Activated T-helper 9 cell treated with anti-CD3 and anti-CD28 coated beads, Interleukin-2, amount 50 U/mL, for 16 hours (primary cell): ENCODE results near the gene ADPRH.
"Not testable (repeated sequence)": the region's sequence is repeated elsewhere in the genome, so short reads cannot be mapped to it uniquely, and the experiment has no call there.

Source experiments
- DNase-seq: peaks from one replicate; pipeline ENCODE4 v3.0.0-alpha.2; 2020; ENCODE audit warnings: low read depth

ADPRH gene

GRCh38 chr3:119579366-119580066, at the start of gene ADPRH:
ADPRH (plus strand) TSS chr3:119579492; CDS start chr3:119582170, 2,678 bp downstream.
- peak; percentile 39 for DNase-seq

- no peak for DNase-seq
These were observed 49.4 kb upstream of the ADPRH start for GRCh38 chr3:119529883-119530282.

- DNase-seq = no peak
These were observed 48.8 kb upstream of the ADPRH start for GRCh38 chr3:119530456-119530855.

GRCh38 chr3:119531151-119531550, 48.1 kb upstream of the ADPRH start:
- no peak for DNase-seq

- no peak for DNase-seq
These were observed 45.0 kb upstream of the ADPRH start for GRCh38 chr3:119534296-119534695.

GRCh38 chr3:119536757-119537156, 42.5 kb upstream of the ADPRH start:
- no peak for DNase-seq

- no peak for DNase-seq
These were observed 40.5 kb upstream of the ADPRH start for GRCh38 chr3:119538772-119539171.

- DNase-seq = no peak
These were observed 37.7 kb upstream of the ADPRH start for GRCh38 chr3:119541547-119541946.

GRCh38 chr3:119542168-119542767, 37.0 kb upstream of the ADPRH start:
- DNase-seq = no peak

GRCh38 chr3:119543147-119543546, 36.1 kb upstream of the ADPRH start:
- DNase-seq = no peak

GRCh38 chr3:119547227-119547626, 32.1 kb upstream of the ADPRH start:
- DNase-seq = no peak

GRCh38 chr3:119548341-119548740, 31.0 kb upstream of the ADPRH start:
- DNase-seq = no peak

GRCh38 chr3:119550192-119550910, 28.9 kb upstream of the ADPRH start:
- DNase-seq = no peak

- DNase-seq = no peak
These were observed 27.7 kb upstream of the ADPRH start for GRCh38 chr3:119551598-119551997.

GRCh38 chr3:119552928-119553327, 26.4 kb upstream of the ADPRH start:
- DNase-seq = not testable (repeated sequence)

- DNase-seq = no peak
These were observed 25.4 kb upstream of the ADPRH start for GRCh38 chr3:119553823-119554415.

- DNase-seq = no peak
These were observed 24.0 kb upstream of the ADPRH start for GRCh38 chr3:119555309-119555735.

- DNase-seq = no peak
These were observed 23.4 kb upstream of the ADPRH start for GRCh38 chr3:119555929-119556328.

- DNase-seq = no peak
These were observed 22.0 kb upstream of the ADPRH start for GRCh38 chr3:119557192-119557876.

- DNase-seq = no peak
These were observed 21.4 kb upstream of the ADPRH start for GRCh38 chr3:119557877-119558269.

GRCh38 chr3:119558626-119559317, 20.5 kb upstream of the ADPRH start:
- no peak for DNase-seq
